ENCODE results near the gene GNAQ. TPM values are rescaled to one million over a fixed set of nuclear protein-coding genes. Genes with fewer than 3 reads are reported as not detected.

The GNAQ gene
- total RNA-seq, 2 donors from 2014 or later, result 13.4 to 17.8 TPM

GRCh38 chr9:77833561-77834429 is 197.8 kb downstream of the GNAQ start:
- no peak for DNase-seq (ENCODE audit: low spot score)
- no peak overlapping the region for H3K4me3 ChIP-seq
- H3K36me3 ChIP-seq, result no peaks in the 10 kb centered on the region
- no peak for TF ChIP-seq CTCF (IDR thresholded peaks at IDR 0.05)
- no peak overlapping the region for H3K27ac ChIP-seq
- H3K27me3 ChIP-seq, result no peaks in the 10 kb centered on the region
- H3K9me3 ChIP-seq, result no peaks in the 10 kb centered on the region
- peaks cover 0 to 15% of the 10 kb centered on the region in 2 donors for H3K4me1 ChIP-seq

- Histone ChIP-seq H3K9me3 (no peaks in the 10 kb centered on the region), H3K36me3 (no peaks in the 10 kb centered on the region), H3K27ac (no peak overlapping the region), H3K4me1 (peaks cover 0 to 15% of the 10 kb centered on the region in 2 donors), H3K4me3 (no peak overlapping the region), H3K27me3 (no peaks in the 10 kb centered on the region)
- no peak for TF ChIP-seq CTCF (IDR thresholded peaks at IDR 0.05)
- DNase-seq (ENCODE audit: low spot score), result no peak
Observed at GRCh38 chr9:77832639-77833038, 199.0 kb downstream of the GNAQ start.

GRCh38 chr9:77831781-77832180 is 199.8 kb downstream of the GNAQ start:
- Histone ChIP-seq H3K9me3 (no peaks in the 10 kb centered on the region), H3K36me3 (no peaks in the 10 kb centered on the region), H3K27me3 (no peaks in the 10 kb centered on the region), H3K27ac (no peak overlapping the region), H3K4me3 (no peak overlapping the region), H3K4me1 (peaks cover 0 to 15% of the 10 kb centered on the region in 2 donors)
- DNase-seq (ENCODE audit: low spot score), result no peak
- TF ChIP-seq CTCF (IDR thresholded peaks at IDR 0.05), result no peak

- no peaks in the 10 kb centered on the region for H3K9me3 ChIP-seq
- TF ChIP-seq CTCF (IDR thresholded peaks at IDR 0.05), result no peak
- no peak overlapping the region for H3K4me3 ChIP-seq
- peaks cover 0 to 15% of the 10 kb centered on the region in 2 donors for H3K4me1 ChIP-seq
- H3K27ac ChIP-seq, result no peak overlapping the region
- H3K36me3 ChIP-seq, result no peaks in the 10 kb centered on the region
- no peaks in the 10 kb centered on the region for H3K27me3 ChIP-seq
- no peak for DNase-seq (ENCODE audit: low spot score)
Observed at GRCh38 chr9:77830618-77831285, 200.9 kb downstream of the GNAQ start.

GRCh38 chr9:77829420-77829819 is 202.2 kb downstream of the GNAQ start:
- Histone ChIP-seq H3K4me1 (peaks cover 0 to 15% of the 10 kb centered on the region in 2 donors), H3K27ac (no peak overlapping the region), H3K4me3 (no peak overlapping the region), H3K36me3 (no peaks in the 10 kb centered on the region), H3K27me3 (no peaks in the 10 kb centered on the region), H3K9me3 (no peaks in the 10 kb centered on the region)
- no peak for DNase-seq (ENCODE audit: low spot score)
- TF ChIP-seq CTCF (IDR thresholded peaks at IDR 0.05), result no peak
